ENCODE data around the gene C4orf50. TPM values are rescaled to one million over a fixed set of nuclear protein-coding genes. Genes with fewer than 3 reads are reported as not detected.

The C4orf50 gene
- total and polyA plus RNA-seq, 2 experiments from 2014 or later, result 0.06 to 0.31 TPM

- H3K27ac ChIP-seq (ENCODE audit: low read depth), result no peak overlapping the region
- peaks cover 50% of the 10 kb centered on the region for H3K4me1 Mint-ChIP-seq
Measured at GRCh38 chr4:5906191-5906590, 112.0 kb downstream of the C4orf50 start.

GRCh38 chr4:5905714-5906113, 112.5 kb downstream of the C4orf50 start:
- Histone ChIP-seq H3K9me2 (ENCODE audit: insufficient read depth) (no peaks in the 10 kb centered on the region), H3F3A (replicated peaks; ENCODE audit: low read depth) (0 out of 2 replicates have a peak, but pooled peaks cover 5% of the 10 kb centered on the region), H3K27ac (ENCODE audit: low read depth) (no peak overlapping the region), H3K4me2 (peak overlapping the region; percentile 56), H3K27me3 (ENCODE audit: insufficient read depth) (peaks cover 54% of the 10 kb centered on the region), H4K20me1 (replicated peaks; ENCODE audit: insufficient read depth) (0 out of 2 replicates have a peak, but pooled peaks cover 5% of the 10 kb centered on the region), H2AFZ (no peak overlapping the region), H3K79me2 (replicated peaks; ENCODE audit: insufficient read depth) (no peaks in the 10 kb centered on the region), H3K4me1 (ENCODE audit: insufficient read depth) (peaks cover 40% of the 10 kb centered on the region), H3K36me3 (ENCODE audit: insufficient read depth) (no peaks in the 10 kb centered on the region), H3K4me3 (peak overlapping the region; percentile 47)
- ATAC-seq, result peak; percentile 95
- peaks cover 48% of the 10 kb centered on the region for H3K4me1 Mint-ChIP-seq
- H3K36me3 Mint-ChIP-seq (ENCODE audit: low read depth), result peaks cover 4% of the 10 kb centered on the region; the same call in 2 of the 3 replicates
- H3K9me3 Mint-ChIP-seq, result peaks cover 8% of the 10 kb centered on the region
- no peak overlapping the region for H3K27ac Mint-ChIP-seq
- peak overlapping the region; percentile 24 for H3K4me3 Mint-ChIP-seq
- peak; percentile 83 for DNase-seq (ENCODE audit: low spot score)
- peaks cover 14% of the 10 kb centered on the region for H3K27me3 Mint-ChIP-seq (ENCODE audit: insufficient read depth, low read depth, poor library complexity)
- TF ChIP-seq ZNF462 (CRISPR knock-in tag; IDR thresholded peaks at IDR 0.05), result peak; percentile 64
- peak; percentile 77 for TF ChIP-seq NANOG (IDR thresholded peaks at IDR 0.05; ENCODE audit: borderline replicate concordance)
- TF ChIP-seq ZNF331 (CRISPR knock-in tag; IDR thresholded peaks at IDR 0.05; ENCODE audit: low read depth), result no peak
- TF ChIP-seq ETS1 (IDR thresholded peaks at IDR 0.05), result no peak
- TF ChIP-seq STAT1 (IDR thresholded peaks at IDR 0.05; ENCODE audit: unreplicated experiment), result no peak
- no peak for TF ChIP-seq CTCF (conservative IDR thresholded peaks at IDR 0.05; ENCODE audit: low read depth in 2 of 2)
- no peak for TF ChIP-seq ZNF114 (CRISPR knock-in tag; IDR thresholded peaks at IDR 0.05)
- peak; percentile 74 for TF ChIP-seq CREB1 (CRISPR knock-in tag; IDR thresholded peaks at IDR 0.05; ENCODE audit: low read depth)

More at GRCh38 chr4:5906191-5906590, 112.0 kb downstream of the C4orf50 start:
- no peak overlapping the region for H2AFZ ChIP-seq
- peak; percentile 8; the same call in 2 of the 3 replicates for ATAC-seq
- Mint-ChIP-seq H3K27ac (no peak overlapping the region), H3K4me3 (peak overlapping the region; percentile 24), H3K36me3 (ENCODE audit: low read depth) (peaks cover 6% of the 10 kb centered on the region), H3K9me3 (peaks cover 9% of the 10 kb centered on the region), H3K27me3 (ENCODE audit: insufficient read depth, low read depth, poor library complexity) (peaks cover 14% of the 10 kb centered on the region)
- H4K20me1 ChIP-seq (replicated peaks; ENCODE audit: insufficient read depth), result 0 out of 2 replicates have a peak, but pooled peaks cover 5% of the 10 kb centered on the region
- H3K9me2 ChIP-seq (ENCODE audit: insufficient read depth), result no peaks in the 10 kb centered on the region
- no peaks in the 10 kb centered on the region for H3K36me3 ChIP-seq (ENCODE audit: insufficient read depth)
- H3F3A ChIP-seq (replicated peaks; ENCODE audit: low read depth), result 0 out of 2 replicates have a peak, but pooled peaks cover 5% of the 10 kb centered on the region
- DNase-seq (ENCODE audit: low spot score), result no peak
- H3K4me1 ChIP-seq (ENCODE audit: insufficient read depth), result peaks cover 40% of the 10 kb centered on the region
- TF ChIP-seq NANOG (IDR thresholded peaks at IDR 0.05; ENCODE audit: borderline replicate concordance) (no peak), ETS1 (IDR thresholded peaks at IDR 0.05) (no peak), ZNF331 (CRISPR knock-in tag; IDR thresholded peaks at IDR 0.05; ENCODE audit: low read depth) (no peak), CREB1 (CRISPR knock-in tag; IDR thresholded peaks at IDR 0.05; ENCODE audit: low read depth) (no peak)
- peaks cover 53% of the 10 kb centered on the region for H3K27me3 ChIP-seq (ENCODE audit: insufficient read depth)
- peak overlapping the region; percentile 47 for H3K4me3 ChIP-seq
- peak overlapping the region; percentile 56 for H3K4me2 ChIP-seq
- no peaks in the 10 kb centered on the region for H3K79me2 ChIP-seq (replicated peaks; ENCODE audit: insufficient read depth)

Data from GM23338 (cell line).